Measurements from ENCODE around the gene CRB1. TPM values are rescaled to one million over a fixed set of nuclear protein-coding genes. Genes with fewer than 3 reads are reported as not detected.
A peak's percentile ranks its signal among the peaks of the same experiment; 100 is the strongest.
"Not testable (repeated sequence)": the region's sequence is repeated elsewhere in the genome, so short reads cannot be mapped to it uniquely, and the experiment has no call there.

Gene CRB1
- polyA plus RNA-seq, 1 experiment: not detected

DNA sequence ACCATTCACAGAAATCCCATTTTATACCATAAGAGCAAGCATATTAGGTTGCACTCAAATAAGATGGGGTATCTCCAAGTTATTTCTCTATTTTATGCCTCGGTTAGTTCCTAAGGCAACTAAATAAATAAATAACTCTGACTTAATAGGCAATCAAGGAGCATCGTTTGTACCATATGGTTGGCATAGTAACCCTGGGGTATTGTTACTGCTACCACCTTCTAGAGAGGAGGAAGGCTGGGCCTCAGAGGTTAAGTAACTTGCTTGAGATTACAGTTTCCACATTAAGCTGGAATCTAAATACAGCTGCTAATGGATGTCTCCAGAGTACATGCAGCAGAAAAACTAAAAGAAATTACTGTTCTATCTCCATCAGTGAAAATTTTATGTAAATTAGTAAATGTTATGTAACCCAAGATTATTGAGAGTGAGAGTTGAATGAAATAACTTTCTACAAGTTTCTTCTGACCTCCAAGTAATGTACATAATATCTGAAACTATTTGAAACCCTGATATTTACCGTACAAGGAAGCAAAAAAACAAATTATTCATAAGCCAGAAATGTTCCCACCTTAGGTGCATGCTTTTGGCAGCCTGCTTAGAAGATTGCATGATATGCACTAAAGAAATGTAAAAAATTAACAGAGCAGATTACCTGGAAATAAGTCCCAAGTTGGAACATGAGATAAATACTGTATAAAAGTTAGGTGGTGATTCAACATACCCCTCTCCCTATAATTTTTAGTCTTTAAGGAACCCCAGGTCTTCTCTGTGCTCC, 127.0 kb downstream of the CRB1 start:
- H3K4me3 ChIP-seq (ENCODE audit: low read depth, low read length): no peak overlapping the region
- TF ChIP-seq, protein P1, sequence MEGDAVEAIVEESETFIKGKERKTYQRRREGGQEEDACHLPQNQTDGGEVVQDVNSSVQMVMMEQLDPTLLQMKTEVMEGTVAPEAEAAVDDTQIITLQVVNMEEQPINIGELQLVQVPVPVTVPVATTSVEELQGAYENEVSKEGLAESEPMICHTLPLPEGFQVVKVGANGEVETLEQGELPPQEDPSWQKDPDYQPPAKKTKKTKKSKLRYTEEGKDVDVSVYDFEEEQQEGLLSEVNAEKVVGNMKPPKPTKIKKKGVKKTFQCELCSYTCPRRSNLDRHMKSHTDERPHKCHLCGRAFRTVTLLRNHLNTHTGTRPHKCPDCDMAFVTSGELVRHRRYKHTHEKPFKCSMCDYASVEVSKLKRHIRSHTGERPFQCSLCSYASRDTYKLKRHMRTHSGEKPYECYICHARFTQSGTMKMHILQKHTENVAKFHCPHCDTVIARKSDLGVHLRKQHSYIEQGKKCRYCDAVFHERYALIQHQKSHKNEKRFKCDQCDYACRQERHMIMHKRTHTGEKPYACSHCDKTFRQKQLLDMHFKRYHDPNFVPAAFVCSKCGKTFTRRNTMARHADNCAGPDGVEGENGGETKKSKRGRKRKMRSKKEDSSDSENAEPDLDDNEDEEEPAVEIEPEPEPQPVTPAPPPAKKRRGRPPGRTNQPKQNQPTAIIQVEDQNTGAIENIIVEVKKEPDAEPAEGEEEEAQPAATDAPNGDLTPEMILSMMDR (IDR thresholded peaks at IDR 0.05; ENCODE audit: low read depth, low read length): no peak
- POLR2A ChIA-PET: no interaction called here
- no peaks in the 10 kb centered on the region for H3K27me3 ChIP-seq (ENCODE audit: control insufficient read depth, insufficient read depth, low read length)
- H3K27ac ChIP-seq (ENCODE audit: low read depth, low read length): no peak overlapping the region
- no peaks in the 10 kb centered on the region for H3K9me3 ChIP-seq (ENCODE audit: control insufficient read depth, insufficient read depth, low read length)
- CTCF ChIA-PET: no interaction called here
- no peak for DNase-seq (ENCODE audit: low read depth, low spot score)

DNA sequence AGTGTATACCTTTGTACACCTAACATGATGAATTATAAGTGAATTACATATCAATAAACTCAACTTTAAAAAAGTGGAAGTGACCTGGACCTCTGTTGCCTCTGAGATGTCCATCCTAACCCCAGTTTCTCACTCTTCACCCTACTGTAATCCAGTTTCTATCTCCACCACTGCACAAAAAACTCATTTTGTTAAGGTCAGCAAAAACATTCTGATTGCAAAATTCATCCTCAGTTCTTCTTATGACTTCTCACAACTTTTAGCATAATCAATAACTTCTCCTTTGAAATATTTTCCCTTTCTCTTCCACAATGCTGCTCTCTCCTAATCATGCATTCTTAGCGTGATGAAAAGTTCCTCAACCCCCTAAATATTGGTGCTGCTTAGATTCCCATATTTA, 129.8 kb downstream of the CRB1 start:
- Histone ChIP-seq H3K27me3 (ENCODE audit: control insufficient read depth, insufficient read depth, low read length) (no peaks in the 10 kb centered on the region), H3K4me3 (ENCODE audit: low read depth, low read length) (no peak overlapping the region), H3K9me3 (ENCODE audit: control insufficient read depth, insufficient read depth, low read length) (no peaks in the 10 kb centered on the region), H3K27ac (ENCODE audit: low read depth, low read length) (no peak overlapping the region)
- ChIA-PET POLR2A (no interaction called here), CTCF (no interaction called here)
- no peak for DNase-seq (ENCODE audit: low read depth, low spot score)
- TF ChIP-seq, protein P1 (IDR thresholded peaks at IDR 0.05; ENCODE audit: low read depth, low read length): no peak

DNA sequence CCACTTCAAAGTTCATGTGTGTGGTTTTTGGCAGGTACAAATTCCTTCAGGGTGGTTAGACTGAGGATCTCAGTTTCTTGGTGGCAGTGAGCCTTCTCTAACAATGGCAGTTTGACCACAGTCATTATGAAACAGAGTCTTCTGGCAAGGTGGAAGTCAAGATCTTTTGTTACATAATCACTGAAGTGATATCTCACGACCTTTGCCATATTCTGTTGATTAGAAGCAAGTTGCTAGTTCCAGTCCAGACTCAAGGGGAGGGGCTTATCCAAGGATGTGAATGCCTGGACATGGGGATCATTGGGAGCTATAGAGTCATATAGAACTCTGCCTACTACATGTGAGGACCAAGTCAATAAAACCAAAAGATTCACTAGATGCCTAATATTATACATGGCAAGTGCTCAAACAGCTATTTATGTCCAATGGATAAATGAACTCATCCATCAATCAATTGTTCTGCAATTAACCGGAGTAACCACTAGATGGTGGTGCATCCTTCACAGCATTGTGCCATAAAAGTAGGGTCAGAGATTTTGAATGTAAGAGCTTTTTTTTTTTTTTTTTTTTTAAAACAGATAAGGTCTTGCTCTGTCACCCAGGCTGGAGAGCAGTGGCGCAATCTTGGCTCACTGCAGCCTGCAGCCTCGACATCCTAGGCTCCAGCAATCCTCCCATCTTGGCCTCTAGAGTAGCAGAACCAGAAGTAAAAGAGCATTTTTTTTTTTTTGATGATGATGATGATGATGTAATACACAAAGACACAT, 131.9 kb downstream of the CRB1 start:
- DNase-seq (ENCODE audit: low read depth, low spot score): no peak
- no peak overlapping the region for H3K4me3 ChIP-seq (ENCODE audit: low read depth, low read length)
- CTCF ChIA-PET: interaction anchor here (0.5 to 2.5 kb wide), 31 partner anchors 9 to 1454 kb away, joined by 3 to 17 read pairs (median 4); partner anchors contain the start of gene CFHR4
- TF ChIP-seq, protein P1 (IDR thresholded peaks at IDR 0.05; ENCODE audit: low read depth, low read length): peak; percentile 68
- no peaks in the 10 kb centered on the region for H3K27me3 ChIP-seq (ENCODE audit: control insufficient read depth, insufficient read depth, low read length)
- POLR2A ChIA-PET: no interaction called here
- no peaks in the 10 kb centered on the region for H3K9me3 ChIP-seq (ENCODE audit: control insufficient read depth, insufficient read depth, low read length)
- H3K27ac ChIP-seq (ENCODE audit: low read depth, low read length): no peak overlapping the region

DNA sequence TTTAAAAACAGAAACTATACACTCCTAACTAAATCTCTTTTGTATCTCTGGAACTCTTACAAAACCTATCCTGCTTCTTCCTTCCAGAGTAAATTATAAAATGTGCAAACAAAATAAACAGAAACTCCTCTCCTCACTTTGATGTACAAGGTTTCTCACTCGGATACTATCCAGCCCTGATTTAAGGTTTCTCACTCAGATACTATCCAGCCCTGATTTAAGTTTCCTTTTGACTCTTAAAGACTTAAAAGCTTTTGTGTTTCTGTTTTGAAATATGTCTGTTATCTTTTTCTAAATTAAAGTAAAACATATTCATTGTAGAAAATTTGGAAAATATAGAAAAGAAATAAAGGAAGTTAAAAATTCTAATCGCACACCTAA, 132.5 kb downstream of the CRB1 start:
- H3K27ac ChIP-seq (ENCODE audit: low read depth, low read length): no peak overlapping the region
- POLR2A ChIA-PET: no interaction called here
- no peaks in the 10 kb centered on the region for H3K9me3 ChIP-seq (ENCODE audit: control insufficient read depth, insufficient read depth, low read length)
- H3K27me3 ChIP-seq (ENCODE audit: control insufficient read depth, insufficient read depth, low read length): no peaks in the 10 kb centered on the region
- no peak overlapping the region for H3K4me3 ChIP-seq (ENCODE audit: low read depth, low read length)
- TF ChIP-seq, protein P1 (IDR thresholded peaks at IDR 0.05; ENCODE audit: low read depth, low read length): no peak
- DNase-seq (ENCODE audit: low read depth, low spot score): no peak
- CTCF ChIA-PET: interaction anchor here (0.7 to 2.5 kb wide), 16 partner anchors 9 to 1286 kb away, joined by 3 to 14 read pairs (median 5); no protein-coding TSS in a partner anchor

DNA sequence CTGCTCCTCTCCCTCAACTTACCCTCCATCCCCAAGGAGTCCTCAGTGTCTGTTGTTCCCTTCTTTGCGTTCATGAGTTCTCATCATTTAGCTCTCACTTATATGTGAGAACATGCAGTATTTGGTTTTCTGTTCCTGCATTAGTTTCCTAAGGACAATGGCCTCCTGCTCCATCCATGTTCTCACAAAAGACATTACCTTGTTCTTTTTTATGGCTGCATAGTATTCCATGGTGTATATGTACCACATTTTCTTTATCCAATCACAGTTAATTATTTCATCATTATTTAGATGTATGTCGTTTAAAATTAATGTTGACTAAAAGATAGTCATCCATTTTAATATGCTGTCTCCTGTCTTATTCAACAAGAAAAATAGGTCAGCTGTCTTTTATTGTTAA, 134.1 kb downstream of the CRB1 start:
- Histone ChIP-seq H3K27ac (ENCODE audit: low read depth, low read length) (no peak overlapping the region), H3K4me3 (ENCODE audit: low read depth, low read length) (no peak overlapping the region), H3K9me3 (ENCODE audit: control insufficient read depth, insufficient read depth, low read length) (no peaks in the 10 kb centered on the region), H3K27me3 (ENCODE audit: control insufficient read depth, insufficient read depth, low read length) (no peaks in the 10 kb centered on the region)
- TF ChIP-seq, protein P1 (IDR thresholded peaks at IDR 0.05; ENCODE audit: low read depth, low read length): no peak
- ChIA-PET CTCF (no interaction called here), POLR2A (no interaction called here)
- no peak for DNase-seq (ENCODE audit: low read depth, low spot score)

DNA sequence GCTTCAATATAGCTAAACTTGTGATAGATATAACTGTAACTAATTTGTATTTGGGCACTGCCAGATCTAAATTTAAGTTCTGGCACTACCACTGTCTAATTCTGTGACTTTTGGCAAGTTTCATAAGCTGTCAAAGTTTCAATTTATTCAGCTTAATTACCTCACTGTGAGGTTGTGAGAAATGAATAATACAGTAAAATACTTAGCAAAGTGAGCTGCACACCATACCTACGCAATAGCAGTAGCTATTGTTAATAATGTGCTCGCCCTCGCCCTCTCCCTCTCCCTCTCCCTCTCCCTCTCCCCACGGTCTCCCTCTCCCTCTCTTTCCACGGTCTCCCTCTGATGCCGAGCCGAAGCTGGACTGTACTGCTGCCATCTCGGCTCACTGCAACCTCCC, 136.7 kb downstream of the CRB1 start:
- DNase-seq (ENCODE audit: low read depth, low spot score); H3K4me3 ChIP-seq (ENCODE audit: low read depth, low read length); H3K27me3 ChIP-seq (ENCODE audit: control insufficient read depth, insufficient read depth, low read length); H3K9me3 ChIP-seq (ENCODE audit: control insufficient read depth, insufficient read depth, low read length); CTCF ChIA-PET; POLR2A ChIA-PET; H3K27ac ChIP-seq (ENCODE audit: low read depth, low read length): not testable (repeated sequence)

DNA sequence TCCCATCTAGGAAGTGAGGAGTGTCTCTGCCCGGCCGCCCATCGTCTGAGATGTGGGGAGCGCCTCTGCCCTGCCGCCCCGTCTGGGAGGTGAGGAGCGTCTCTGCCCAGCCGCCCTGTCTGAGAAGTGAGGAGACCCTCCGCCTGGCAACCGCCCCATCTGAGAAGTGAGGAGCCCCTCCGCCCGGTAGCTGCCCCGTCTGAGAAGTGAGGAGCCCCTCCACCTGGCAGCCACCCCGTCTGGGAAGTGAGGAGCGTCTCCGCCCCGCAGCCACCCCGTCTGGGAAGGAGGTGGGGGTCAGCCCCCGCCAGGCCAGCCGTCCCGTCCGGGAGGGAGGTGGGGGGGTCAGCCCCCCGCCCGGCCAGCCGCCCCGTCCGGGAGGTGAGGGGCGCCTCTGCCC, 137.6 kb downstream of the CRB1 start:
- POLR2A ChIA-PET; H3K9me3 ChIP-seq (ENCODE audit: control insufficient read depth, insufficient read depth, low read length); H3K4me3 ChIP-seq (ENCODE audit: low read depth, low read length); DNase-seq (ENCODE audit: low read depth, low spot score); H3K27me3 ChIP-seq (ENCODE audit: control insufficient read depth, insufficient read depth, low read length); CTCF ChIA-PET; H3K27ac ChIP-seq (ENCODE audit: low read depth, low read length): not testable (repeated sequence)
